Stimulated activated CD4-positive, alpha-beta T cell treated with anti-CD3 and anti-CD28 coated beads, Interleukin-12 subunit alpha, Interleukin-12 subunit beta, amount 100 ng/mL, for 4 hours (primary cell): ENCODE measurements around the gene INAFM2.
A peak's percentile ranks its signal among the peaks of the same experiment; 100 is the strongest.

Experiments
- DNase-seq: peaks from one replicate; pipeline ENCODE4 v3.0.0-alpha.2; 2020

The INAFM2 gene

DNA sequence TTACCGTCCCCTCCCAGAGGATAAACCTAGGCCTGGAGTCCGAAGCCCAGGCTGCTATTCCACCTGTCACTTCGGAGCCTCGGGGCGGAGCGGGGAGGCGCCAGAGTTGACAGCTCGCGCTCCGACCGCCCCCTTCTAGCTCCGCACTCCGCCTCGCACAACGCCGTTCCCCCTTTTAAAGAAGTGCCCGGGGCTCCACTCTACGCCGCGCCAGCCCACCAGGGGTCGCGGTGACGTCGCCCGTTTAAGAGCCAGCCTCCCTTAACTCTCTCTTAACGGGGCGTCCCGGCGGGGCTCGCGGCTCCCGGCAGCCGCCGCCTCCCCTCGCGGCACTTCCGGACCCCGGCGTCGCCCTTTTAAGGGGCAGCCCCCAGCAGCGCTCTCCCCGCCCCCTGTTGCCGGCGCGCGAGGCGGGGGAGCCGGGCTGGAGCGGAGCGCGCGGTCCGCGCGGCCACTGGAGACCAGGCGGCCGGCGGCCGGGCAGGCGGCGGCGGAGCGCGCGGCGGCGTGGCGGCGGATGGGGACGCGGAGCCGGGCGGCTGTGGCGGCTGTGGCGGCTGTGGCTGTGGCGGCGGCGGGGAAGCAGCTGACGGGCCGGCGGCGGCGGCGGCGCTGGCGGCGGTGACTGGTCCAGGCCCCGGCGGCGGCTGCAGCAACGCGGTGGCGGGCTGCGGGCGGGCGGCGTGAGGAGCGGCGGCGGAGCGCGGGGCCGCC is at the start of gene INAFM2:
Gene INAFM2 (plus strand): TSS at position 454 of the 714 bp plus-strand sequence. CDS start 364 bp downstream, outside the sequence.
- peak; percentile 87 for DNase-seq

DNA sequence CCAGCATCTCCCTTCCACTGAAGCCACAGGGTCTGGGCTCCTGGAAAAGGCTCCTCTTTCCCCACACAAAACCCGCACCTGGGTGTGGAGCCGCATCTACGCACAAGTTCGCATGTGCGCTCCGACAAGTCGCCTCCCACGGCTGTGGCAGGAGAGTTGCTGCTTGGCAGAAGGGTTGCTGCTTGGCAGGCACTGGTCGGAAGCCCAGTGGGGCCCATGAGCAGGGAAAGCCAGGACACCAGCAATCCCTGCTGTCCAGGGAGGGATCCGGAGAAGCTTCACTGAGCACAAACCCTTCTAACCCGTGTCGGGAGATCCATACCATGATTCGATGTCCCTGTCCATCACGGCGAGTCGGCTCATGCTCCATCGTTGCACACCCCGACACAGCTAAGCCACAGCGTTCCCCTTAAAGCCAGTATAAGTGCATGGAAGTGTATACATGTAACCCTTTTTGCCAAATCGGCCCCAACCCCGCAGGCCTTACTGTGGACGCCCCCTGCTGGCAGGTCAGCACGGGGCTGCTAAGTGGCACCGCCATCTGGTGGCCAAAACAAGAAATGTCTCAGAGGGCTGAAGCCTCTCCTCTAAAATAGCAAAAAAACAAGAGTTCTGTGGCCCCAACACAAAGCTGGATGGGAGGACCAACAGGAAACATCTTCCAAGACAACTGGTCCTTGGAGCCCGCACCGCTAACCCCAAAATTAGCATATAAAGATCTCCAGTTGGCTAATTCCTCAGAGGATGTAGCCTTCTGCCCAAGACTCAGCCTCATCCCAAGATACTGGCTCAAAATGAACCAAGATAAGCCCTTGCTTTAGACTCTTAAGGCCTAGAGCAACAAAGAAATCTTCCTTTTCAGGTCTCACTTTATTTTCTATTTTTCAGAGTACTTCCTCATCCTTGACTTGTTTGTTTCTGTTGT is 48.9 kb upstream of the INAFM2 start:
- DNase-seq, result peak; percentile 89

DNA sequence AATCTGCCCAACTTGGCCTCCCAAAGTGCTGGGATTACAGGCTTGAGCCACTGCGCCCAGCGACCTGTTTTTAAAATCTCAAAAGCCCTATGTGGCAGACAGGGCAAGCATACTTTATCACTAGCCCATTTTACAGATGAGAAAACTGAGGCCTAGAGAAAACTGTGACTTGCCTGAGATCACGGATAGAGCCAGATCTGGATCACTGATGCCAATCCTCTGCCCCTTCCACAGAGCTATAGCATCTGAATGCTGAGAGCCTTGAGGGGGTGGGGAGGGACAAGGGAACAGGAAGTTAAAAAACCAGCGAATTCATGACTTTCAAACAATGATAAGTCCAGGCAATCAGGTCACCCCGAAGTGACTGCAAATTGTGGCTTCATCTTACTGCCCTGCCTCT is 48.0 kb upstream of the INAFM2 start:
- DNase-seq, result no peak

- DNase-seq, result no peak
Observed at GRCh38 chr15:40275954-40276353, 47.5 kb upstream of the INAFM2 start.

DNA sequence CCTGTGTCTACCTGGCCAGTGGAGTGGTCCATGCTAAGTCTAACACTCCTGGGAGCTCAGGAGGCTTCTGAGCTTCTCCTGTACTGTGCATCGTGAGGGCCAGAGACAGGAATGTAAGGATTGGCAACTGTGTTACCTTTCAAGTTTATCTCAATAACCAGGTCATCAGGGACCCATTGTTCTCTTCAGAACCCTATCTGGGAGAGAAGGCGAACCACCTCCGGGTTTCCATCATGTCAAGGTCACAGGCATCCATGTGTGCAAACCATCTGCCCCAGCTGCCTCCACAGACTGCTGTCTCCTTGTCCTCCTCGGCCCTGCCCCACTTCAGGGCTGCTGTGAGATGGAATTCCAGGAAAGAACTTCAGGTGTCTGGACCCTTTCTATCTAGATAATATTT is 46.6 kb upstream of the INAFM2 start:
- DNase-seq, result no peak

- DNase-seq, result no peak
Observed at GRCh38 chr15:40277471-40277870, 46.0 kb upstream of the INAFM2 start.

DNA sequence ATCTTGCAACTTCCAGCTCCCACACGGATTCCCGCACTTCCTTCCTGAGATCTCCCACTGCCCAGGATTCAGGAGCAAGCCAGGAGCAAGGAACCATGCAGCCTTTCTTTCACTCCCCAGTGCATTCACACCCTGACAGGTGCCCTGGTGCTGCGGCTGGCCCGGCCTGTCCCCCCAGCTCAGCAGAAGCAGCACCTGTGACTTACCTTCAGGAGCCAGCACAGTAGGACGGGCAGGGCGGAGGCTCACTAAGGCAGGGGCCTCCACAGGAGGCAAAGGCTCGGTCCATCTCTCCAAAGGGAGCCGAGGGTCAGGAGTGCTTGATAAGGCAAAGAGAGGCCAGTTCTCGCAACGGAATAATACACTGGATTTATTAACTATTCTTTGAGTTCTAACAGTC is 45.5 kb upstream of the INAFM2 start:
- DNase-seq, result no peak

GRCh38 chr15:40279437-40280141 is 43.9 kb upstream of the INAFM2 start:
- DNase-seq, result peak; percentile 73

- DNase-seq, result no peak
Observed at GRCh38 chr15:40280260-40281056, 43.0 kb upstream of the INAFM2 start.

- no peak for DNase-seq
Observed at GRCh38 chr15:40281057-40281800, 42.3 kb upstream of the INAFM2 start.

DNA sequence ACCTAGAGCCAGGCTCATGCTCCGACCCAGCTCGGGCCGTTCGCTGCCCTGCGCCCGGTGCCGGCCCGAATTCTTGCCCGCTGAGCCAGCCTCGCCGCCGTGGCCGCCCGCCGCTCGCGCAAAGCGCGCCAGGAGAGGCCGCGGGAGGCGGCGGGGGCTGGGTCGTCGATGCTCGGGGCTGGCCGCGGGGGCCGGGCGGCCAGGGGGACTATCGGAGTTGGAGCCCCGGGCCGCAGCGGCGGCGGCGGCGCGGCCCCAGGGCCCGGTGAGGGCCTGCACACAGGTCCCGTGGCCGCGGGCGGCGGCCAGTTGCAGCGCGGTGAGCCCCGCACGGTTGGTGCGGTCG is 41.7 kb upstream of the INAFM2 start:
- DNase-seq, result no peak

GRCh38 chr15:40282147-40282868 is 41.2 kb upstream of the INAFM2 start:
- DNase-seq, result peak; percentile 52

- peak; percentile 42 for DNase-seq
Observed at GRCh38 chr15:40282869-40283614, 40.5 kb upstream of the INAFM2 start, which contains the start of gene ANKRD63. ANKRD63 (minus strand) TSS chr15:40283064; CDS start chr15:40282586, 478 bp downstream.

DNA sequence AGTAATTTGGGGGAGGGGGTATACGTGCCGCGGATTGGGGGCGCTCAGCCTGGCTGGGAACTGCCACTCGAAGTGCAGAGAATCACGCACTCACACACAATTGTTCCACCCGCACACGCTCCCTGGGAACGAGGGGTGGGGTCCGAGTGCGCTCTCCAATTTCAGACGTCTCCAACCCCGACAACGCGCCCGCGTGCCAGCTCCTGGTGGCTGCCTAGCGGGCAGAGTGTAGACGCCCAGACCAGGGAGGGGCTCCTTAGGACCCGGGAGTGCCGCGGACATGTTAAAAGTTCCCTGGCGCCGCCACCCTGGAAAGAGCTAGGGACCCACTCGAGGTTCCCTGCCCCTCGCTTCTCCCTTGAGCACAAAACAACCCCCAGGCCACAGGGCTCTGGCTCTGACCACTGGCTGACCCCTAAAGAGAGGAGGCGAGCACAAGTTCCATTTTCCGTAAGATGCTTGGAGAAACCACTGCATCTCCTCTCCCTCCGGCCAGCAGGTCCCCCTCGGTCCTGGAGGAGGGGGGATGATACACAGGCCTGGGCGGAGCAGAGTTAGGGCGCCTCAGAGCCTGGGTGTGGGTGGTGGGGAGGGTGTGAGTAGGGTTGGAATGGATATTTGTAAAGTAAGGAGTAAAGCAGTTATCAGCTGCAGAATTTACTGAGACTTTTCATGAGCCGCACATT is 39.7 kb upstream of the INAFM2 start:
- no peak for DNase-seq

DNA sequence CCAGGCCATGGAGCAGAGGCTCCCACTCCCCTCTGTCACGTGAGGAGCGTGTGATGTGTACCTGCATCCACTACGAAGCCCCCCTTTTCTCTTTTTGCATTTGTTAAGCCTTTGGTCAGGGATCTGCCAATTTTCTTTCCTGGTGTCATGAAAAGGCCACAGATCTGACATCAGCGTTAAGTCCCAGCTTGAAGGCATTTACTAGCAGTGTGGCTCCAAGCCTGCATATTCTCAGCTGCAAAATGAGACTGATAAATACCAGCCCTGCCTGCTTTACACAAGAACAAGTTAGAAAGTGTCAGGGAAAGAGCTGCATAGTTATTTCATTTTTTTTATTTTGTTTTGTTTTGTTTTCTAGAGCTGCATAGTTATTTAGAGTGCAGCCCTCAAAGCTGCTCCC is 38.3 kb upstream of the INAFM2 start:
- no peak for DNase-seq

GRCh38 chr15:40285554-40286011 is 37.9 kb upstream of the INAFM2 start:
- no peak for DNase-seq

GRCh38 chr15:40286061-40286532 is 37.4 kb upstream of the INAFM2 start:
- DNase-seq, result no peak

DNA sequence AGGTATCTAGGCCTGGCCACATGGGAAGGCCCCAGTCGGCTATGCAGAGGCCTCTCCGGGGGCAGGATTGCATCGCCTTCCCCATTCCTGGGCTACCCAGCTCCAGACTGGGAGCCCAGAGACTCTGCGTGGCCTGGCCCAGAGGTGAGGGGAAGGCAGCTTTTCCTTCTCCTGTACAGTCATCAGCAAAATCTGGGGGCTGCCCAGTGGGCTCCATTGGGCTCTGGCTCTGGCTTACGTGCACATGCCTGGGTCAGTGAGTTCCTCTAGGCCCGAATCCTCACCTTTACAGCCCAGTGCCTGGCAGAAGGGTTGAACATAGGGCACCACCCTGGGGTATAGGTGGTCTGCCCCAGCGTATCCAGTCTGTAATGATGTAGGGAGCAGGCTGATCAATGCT is 36.7 kb upstream of the INAFM2 start:
- DNase-seq, result no peak

DNA sequence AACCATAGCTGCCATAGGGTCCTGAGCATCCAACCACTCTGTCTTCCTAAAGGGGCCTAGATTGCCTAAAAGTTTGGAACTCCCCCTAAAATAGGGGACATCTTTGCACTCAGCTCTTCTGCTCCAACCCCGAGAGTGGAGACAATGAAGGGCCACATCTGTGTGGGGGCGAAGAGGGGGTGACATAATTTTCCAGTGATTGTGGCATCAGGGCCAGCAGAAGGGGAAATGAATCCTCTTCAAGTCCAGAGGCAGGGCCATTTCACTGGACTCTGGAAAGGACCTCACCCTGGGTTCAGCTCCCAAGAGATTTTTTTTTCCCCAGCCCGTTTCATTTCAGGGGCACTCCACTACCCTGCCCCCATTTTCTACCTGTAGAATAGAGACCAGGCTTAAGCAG is 36.0 kb upstream of the INAFM2 start:
- no peak for DNase-seq
